M059J (cell line): ENCODE results near the gene ODF2. TPM values are rescaled to one million over a fixed set of nuclear protein-coding genes. Genes with fewer than 3 reads are reported as not detected.
"Not testable (repeated sequence)": the region's sequence is repeated elsewhere in the genome, so short reads cannot be mapped to it uniquely, and the experiment has no call there.

ENCODE experiments used
- DNase-seq: peaks from one replicate; pipeline ENCODE4 v3.0.0-alpha.2; 2012; ENCODE audit warnings: low read depth
- total RNA-seq: library from RNA; depleted of rRNA; stranded (reverse); fragments of >200 nt; shearing (Covaris generic); gene quantifications from 2 replicates; pipeline ENCODE4 v1.2.3, GENCODE V29; 2014

ODF2 gene
- total RNA-seq, 1 experiment from 2014 or later: 56.5 TPM

GRCh38 chr9:128423356-128423755 lies 32.5 kb upstream of the ODF2 start:
- peak; percentile 65 for DNase-seq

GRCh38 chr9:128424268-128424780 lies 31.5 kb upstream of the ODF2 start:
- DNase-seq: no peak

GRCh38 chr9:128428644-128429512 lies 26.9 kb upstream of the ODF2 start:
- DNase-seq: no peak

GRCh38 chr9:128429513-128430086 lies 26.2 kb upstream of the ODF2 start:
- no peak for DNase-seq

- no peak for DNase-seq
Measured at GRCh38 chr9:128431207-128431606, 24.6 kb upstream of the ODF2 start.

- DNase-seq: no peak
Measured at GRCh38 chr9:128434340-128434739, 21.5 kb upstream of the ODF2 start.

- DNase-seq: no peak
Measured at GRCh38 chr9:128435611-128436010, 20.2 kb upstream of the ODF2 start.

GRCh38 chr9:128438343-128439109 lies 17.3 kb upstream of the ODF2 start:
- DNase-seq: peak; percentile 74

GRCh38 chr9:128439273-128439672 lies 16.5 kb upstream of the ODF2 start:
- DNase-seq: no peak

- no peak for DNase-seq
Measured at GRCh38 chr9:128442150-128442549, 13.7 kb upstream of the ODF2 start.

- not testable (repeated sequence) for DNase-seq
Measured at GRCh38 chr9:128446505-128446904, 9.3 kb upstream of the ODF2 start.

- DNase-seq: no peak
Measured at GRCh38 chr9:128448746-128449145, 7.1 kb upstream of the ODF2 start.

- DNase-seq: no peak
Measured at GRCh38 chr9:128454991-128455390, 815 bp upstream of the ODF2 start.

GRCh38 chr9:128456613-128457061 lies 831 bp downstream of the ODF2 start:
- peak; percentile 83 for DNase-seq

GRCh38 chr9:128457207-128457606 lies 1.4 kb downstream of the ODF2 start:
- no peak for DNase-seq

GRCh38 chr9:128459011-128459410 lies 3.2 kb downstream of the ODF2 start:
- DNase-seq: no peak

GRCh38 chr9:128469070-128469469 lies 13.3 kb downstream of the ODF2 start:
- no peak for DNase-seq

- peak; percentile 73 for DNase-seq
Measured at GRCh38 chr9:128470560-128470959, 14.8 kb downstream of the ODF2 start.

GRCh38 chr9:128473104-128473503 lies 17.3 kb downstream of the ODF2 start:
- no peak for DNase-seq

- no peak for DNase-seq
Measured at GRCh38 chr9:128475867-128476266, 20.1 kb downstream of the ODF2 start.

- DNase-seq: no peak
Measured at GRCh38 chr9:128479262-128479661, 23.5 kb downstream of the ODF2 start.

- no peak for DNase-seq
Measured at GRCh38 chr9:128481561-128481960, 25.8 kb downstream of the ODF2 start.
